Fibroblast of lung (primary cell): ENCODE results near the gene ZCCHC7. TPM values are rescaled to one million over a fixed set of nuclear protein-coding genes. Genes with fewer than 3 reads are reported as not detected.

Experiments
- DNase-seq, 2 donors: peaks; one replicate each; pipeline versions ENCODE4 v3.0.0 to v3.0.0-alpha.2; 2010; ENCODE audit warnings: low read depth in 2 of 2
- H2AFZ ChIP-seq: 2 replicates; pipeline ENCODE4 v1.5.1; 2012; ENCODE audit warnings: low read length, control low read depth, inconsistent platforms
- H3K27ac ChIP-seq: 2 replicates; pipeline ENCODE4 v1.5.1; 2011; ENCODE audit warnings: low read length, control low read depth; ENCODE audit not compliant: insufficient read depth
- H3K27me3 ChIP-seq: 2 replicates; pipeline ENCODE4 v1.5.1; 2011; ENCODE audit warnings: mild to moderate bottlenecking, low read length; ENCODE audit not compliant: control insufficient read depth, insufficient read depth
- H3K36me3 ChIP-seq: 2 replicates; pipeline ENCODE4 v1.5.1; 2011; ENCODE audit warnings: low read length; ENCODE audit not compliant: control insufficient read depth, insufficient read depth
- H3K4me1 ChIP-seq: 2 replicates; pipeline ENCODE4 v1.5.1; 2011; ENCODE audit warnings: low read length; ENCODE audit not compliant: control insufficient read depth, insufficient read depth; ENCODE audit errors: extremely low read depth
- H3K4me2 ChIP-seq: 2 replicates; pipeline ENCODE4 v1.5.1; 2011; ENCODE audit warnings: low read length, control low read depth; ENCODE audit not compliant: insufficient read depth; ENCODE audit errors: extremely low read depth
- H3K4me3 ChIP-seq, 4 experiments: fragments of 200-600 bp in 1 of 4; sonication (generic) in 1 of 4; replicated peaks in 1 of 4; 2 replicates each; pipeline ENCODE4 v1.5.1; 2011 to 2016; ENCODE audit warnings: low read length in 4 of 4, low read depth in 3 of 4, mild to moderate bottlenecking in 3 of 4, control low read depth in 2 of 4, inconsistent platforms in 1 of 4, mixed read lengths in 1 of 4; ENCODE audit not compliant: insufficient read depth in 1 of 4; ENCODE audit errors: control extremely low read depth in 1 of 4
- H3K79me2 ChIP-seq: 2 replicates; pipeline ENCODE4 v1.5.1; 2012; ENCODE audit warnings: mild to moderate bottlenecking, low read length, inconsistent platforms; ENCODE audit not compliant: control insufficient read depth, insufficient read depth
- H3K9ac ChIP-seq: 2 replicates; pipeline ENCODE4 v1.5.1; 2011; ENCODE audit warnings: mild to moderate bottlenecking, low read length, control low read depth; ENCODE audit not compliant: insufficient read depth
- H3K9me3 ChIP-seq: 2 replicates; pipeline ENCODE4 v1.5.1; 2012; ENCODE audit warnings: low read depth, low read length; ENCODE audit not compliant: control insufficient read depth, insufficient read depth
- H4K20me1 ChIP-seq: 2 replicates; pipeline ENCODE4 v1.5.1; 2011; ENCODE audit warnings: low read length; ENCODE audit not compliant: control insufficient read depth, insufficient read depth; ENCODE audit errors: extremely low read depth
- EZH2 ChIP-seq: IDR thresholded peaks from 2 replicates; pipeline ENCODE4 v1.5.1; 2012; ENCODE audit warnings: low read length, control low read depth, mild to moderate bottlenecking; ENCODE audit errors: missing control alignments
- polyA plus RNA-seq, 2 donors: library from polyadenylated mRNA; depleted of rRNA in 1 of 2; stranded (reverse) in 1 of 2; unstranded in 1 of 2; fragments of >200 nt; gene quantifications; 2 replicates each; pipeline ENCODE4 v1.2.1, GENCODE V29; 2011 to 2012; ENCODE audit warnings: missing spikeins in 1 of 2
- total RNA-seq: library from RNA; depleted of rRNA; stranded (reverse); fragments of >200 nt; gene quantifications from 2 replicates; pipeline ENCODE4 v1.2.1, GENCODE V29; 2014
- TF ChIP-seq, protein P1 (sequence below), 2 donors: IDR thresholded peaks in 1 of 2; conservative IDR thresholded peaks in 1 of 2; 1 replicate in 1 of 2; 2 replicates in 1 of 2; pipeline ENCODE4 v1.5.1; 2011 to 2012; ENCODE audit warnings: low read length in 2 of 2, control low read depth in 1 of 2, inconsistent platforms in 1 of 2, low read depth in 1 of 2, mild to moderate bottlenecking in 1 of 2

The ZCCHC7 gene
- total and polyA plus RNA-seq, 2 donors (not counting 1 experiment from before 2014, with no cell fraction given), result 15.0 to 23.8 TPM

DNA sequence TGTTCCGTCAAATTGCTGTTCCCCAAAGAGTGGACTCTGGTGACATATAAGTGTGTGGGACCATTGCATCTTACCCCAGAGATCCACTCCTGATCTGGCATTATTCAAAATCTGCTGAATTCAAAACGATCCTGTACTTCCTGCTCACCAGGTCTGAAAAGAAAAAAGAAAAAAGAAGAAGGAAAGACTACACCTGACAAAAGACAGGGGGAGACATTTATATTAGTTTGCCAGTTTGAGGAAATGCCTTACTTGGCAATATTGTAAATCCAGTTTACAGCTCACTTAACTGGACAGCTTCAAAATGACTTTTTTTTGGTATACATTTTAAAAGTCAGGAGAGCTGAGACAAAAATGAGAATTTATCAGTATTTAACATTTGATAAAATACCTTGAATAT is 287.1 kb downstream of the ZCCHC7 start:
- TF ChIP-seq, protein P1, sequence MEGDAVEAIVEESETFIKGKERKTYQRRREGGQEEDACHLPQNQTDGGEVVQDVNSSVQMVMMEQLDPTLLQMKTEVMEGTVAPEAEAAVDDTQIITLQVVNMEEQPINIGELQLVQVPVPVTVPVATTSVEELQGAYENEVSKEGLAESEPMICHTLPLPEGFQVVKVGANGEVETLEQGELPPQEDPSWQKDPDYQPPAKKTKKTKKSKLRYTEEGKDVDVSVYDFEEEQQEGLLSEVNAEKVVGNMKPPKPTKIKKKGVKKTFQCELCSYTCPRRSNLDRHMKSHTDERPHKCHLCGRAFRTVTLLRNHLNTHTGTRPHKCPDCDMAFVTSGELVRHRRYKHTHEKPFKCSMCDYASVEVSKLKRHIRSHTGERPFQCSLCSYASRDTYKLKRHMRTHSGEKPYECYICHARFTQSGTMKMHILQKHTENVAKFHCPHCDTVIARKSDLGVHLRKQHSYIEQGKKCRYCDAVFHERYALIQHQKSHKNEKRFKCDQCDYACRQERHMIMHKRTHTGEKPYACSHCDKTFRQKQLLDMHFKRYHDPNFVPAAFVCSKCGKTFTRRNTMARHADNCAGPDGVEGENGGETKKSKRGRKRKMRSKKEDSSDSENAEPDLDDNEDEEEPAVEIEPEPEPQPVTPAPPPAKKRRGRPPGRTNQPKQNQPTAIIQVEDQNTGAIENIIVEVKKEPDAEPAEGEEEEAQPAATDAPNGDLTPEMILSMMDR (conservative IDR thresholded peaks at IDR 0.05 in 1 of 2, IDR thresholded peaks at IDR 0.05 in 1 of 2; ENCODE audit: low read depth in 1 of 2, low read length in 2 of 2), result no peak
- no peak for TF ChIP-seq EZH2
- no peaks in the 10 kb centered on the region for H4K20me1 ChIP-seq

More for the DNA sequence above, 287.1 kb downstream of the ZCCHC7 start:
- Histone ChIP-seq H3K27me3 (peaks cover 3% of the 10 kb centered on the region), H3K36me3 (no peaks in the 10 kb centered on the region), H2AFZ (no peak overlapping the region), H3K4me1 (no peaks in the 10 kb centered on the region), H3K9me3 (no peaks in the 10 kb centered on the region), H3K4me2 (no peak overlapping the region), H3K4me3 (no peak overlapping the region), H3K27ac (no peak overlapping the region), H3K79me2 (no peaks in the 10 kb centered on the region), H3K9ac (no peak overlapping the region)
- DNase-seq, result no peak

Other genes with a start within 250 kb of the ZCCHC7 start
- not detected in 2 replicates for gene PAX5, start 86.3 kb upstream of the ZCCHC7 start, total RNA-seq
- not detected in 2 replicates for gene PAX5, start 86.3 kb upstream of the ZCCHC7 start, polyA plus RNA-seq